B cell (primary cell): ENCODE results near the gene QRFP. TPM values are rescaled to one million over a fixed set of nuclear protein-coding genes. Genes with fewer than 3 reads are reported as not detected.

Source experiments
- ATAC-seq: fragments of 200-7000 bp; cut with Tn5 transposase; one replicate; pipeline ENCODE4 v1.10.0; 2021; ENCODE audit warnings: low read depth, mild to moderate bottlenecking, moderate number of reproducible peaks, moderate library complexity
- CTCF ChIA-PET: fragments of 350-600 bp; sonication (Branson Sonifier 250); formaldehyde crosslinking; loops from one replicate; lab custom pipeline; 2021; ENCODE audit warnings: antibody characterized with exemption, inconsistent platforms; lab: Charles Lee
- POLR2A ChIA-PET: fragments of 350-600 bp; sonication (Branson Sonifier 250); formaldehyde crosslinking; loops from one replicate; lab custom pipeline; 2021; ENCODE audit warnings: antibody characterized with exemption; lab: Charles Lee
- DNase-seq: peaks from one replicate; pipeline ENCODE4 v3.0.0; 2013
- H2AFZ ChIP-seq: 2 replicates; pipeline ENCODE4 v1.6.1; 2012; ENCODE audit warnings: mild to moderate bottlenecking, low read depth, low read length; ENCODE audit not compliant: insufficient read depth, poor library complexity, severe bottlenecking
- H3K27ac ChIP-seq, 2 donors: 1 replicate in 1 of 2; 2 replicates in 1 of 2; pipeline ENCODE4 v1.5.1; 2012 to 2013; ENCODE audit warnings: low read length in 2 of 2, mild to moderate bottlenecking in 2 of 2, moderate library complexity in 1 of 2
- H3K27me3 ChIP-seq, 4 experiments: fragments of 200-600 bp in 1 of 4; sonication (generic) in 1 of 4; replicated peaks in 1 of 4; 1 replicate in 2 of 4; 2 replicates in 2 of 4; pipeline versions ENCODE4 v1.6.1 to v1.7.0; 2013 to 2016; ENCODE audit warnings: low read length in 3 of 4, mild to moderate bottlenecking in 2 of 4, mixed read lengths in 1 of 4, moderate library complexity in 1 of 4; ENCODE audit not compliant: insufficient read depth in 4 of 4, control insufficient read depth in 3 of 4; ENCODE audit errors: control extremely low read depth in 1 of 4
- H3K36me3 ChIP-seq, 2 experiments: replicated peaks in 1 of 2; 1 replicate in 1 of 2; 2 replicates in 1 of 2; pipeline versions ENCODE4 v1.6.1 to v1.7.1; 2013; ENCODE audit warnings: low read length in 1 of 2; ENCODE audit not compliant: insufficient read depth in 2 of 2, control insufficient read depth in 1 of 2; ENCODE audit errors: control extremely low read depth in 1 of 2, extremely low read depth in 1 of 2
- H3K4me1 ChIP-seq, 2 donors: fragments of 200-600 bp in 1 of 2; sonication (generic) in 1 of 2; 1 replicate in 1 of 2; 2 replicates in 1 of 2; pipeline versions ENCODE4 v1.5.1 to v1.6.1; 2013 to 2017; ENCODE audit warnings: low read length in 2 of 2; ENCODE audit not compliant: control insufficient read depth in 2 of 2, insufficient read depth in 2 of 2
- H3K4me2 ChIP-seq: replicated peaks from 2 replicates; pipeline ENCODE3; 2012; ENCODE audit warnings: mild to moderate bottlenecking, low read depth, low read length; ENCODE audit not compliant: poor library complexity, severe bottlenecking
- H3K4me3 ChIP-seq, 5 experiments: fragments of 200-600 bp in 1 of 5; sonication (generic) in 1 of 5; 1 replicate in 3 of 5; 2 replicates in 2 of 5; pipeline versions ENCODE4 v1.5.1 to v1.7.0; 2011 to 2016; ENCODE audit warnings: low read length in 4 of 5, mild to moderate bottlenecking in 4 of 5, low read depth in 2 of 5, control low read depth in 1 of 5, moderate library complexity in 1 of 5; ENCODE audit not compliant: insufficient read depth in 1 of 5; ENCODE audit errors: control extremely low read depth in 1 of 5, extremely low read depth in 1 of 5
- H3K79me2 ChIP-seq: fragments of 200-600 bp; sonication (generic); one replicate; pipeline ENCODE4 v1.6.0; 2016; ENCODE audit warnings: low read length; ENCODE audit not compliant: control insufficient read depth, insufficient read depth
- H3K9ac ChIP-seq: fragments of 200-600 bp; sonication (generic); 2 replicates; pipeline ENCODE4 v1.6.1; 2017; ENCODE audit warnings: mild to moderate bottlenecking, low read length, moderate library complexity
- H3K9me3 ChIP-seq, 3 donors: one replicate each; pipeline versions ENCODE4 v1.6.1 to v1.7.1; 2013; ENCODE audit warnings: low read length in 2 of 3; ENCODE audit not compliant: control insufficient read depth in 2 of 3, insufficient read depth in 1 of 3; ENCODE audit errors: control extremely low read depth in 1 of 3
- H4K20me1 ChIP-seq: 2 replicates; pipeline ENCODE4 v1.6.0; 2012; ENCODE audit warnings: mild to moderate bottlenecking, low read length; ENCODE audit not compliant: insufficient read depth, control insufficient read depth, poor library complexity, severe bottlenecking
- H3K27ac Mint-ChIP-seq: one replicate; pipeline ENCODE4 v1.8.0; 2021; ENCODE audit warnings: mixed read lengths
- H3K27me3 Mint-ChIP-seq: one replicate; pipeline ENCODE4 v1.8.0; 2021; ENCODE audit warnings: mixed read lengths
- H3K4me1 Mint-ChIP-seq: one replicate; pipeline ENCODE4 v1.8.0; 2021; ENCODE audit warnings: mixed read lengths
- H3K4me3 Mint-ChIP-seq: one replicate; pipeline ENCODE4 v1.8.0; 2021; ENCODE audit warnings: mixed read lengths
- H3K9me3 Mint-ChIP-seq: one replicate; pipeline ENCODE4 v1.8.0; 2022; ENCODE audit warnings: mixed read lengths; ENCODE audit not compliant: insufficient read depth
- CTCF ChIP-seq: fragments of 200-600 bp; IDR thresholded peaks from one replicate; pipeline ENCODE4 v1.8.0; 2022; ENCODE audit warnings: antibody characterized with exemption, mild to moderate bottlenecking
- EZH2 ChIP-seq: IDR thresholded peaks from 2 replicates; pipeline ENCODE4 v1.6.1; 2012; ENCODE audit warnings: borderline replicate concordance, low read depth, mild to moderate bottlenecking, moderate library complexity, low read length; ENCODE audit not compliant: insufficient read depth, poor library complexity, severe bottlenecking
- WGBS: methylation state at CpG from one replicate; pipeline ENCODE4 v1.1.5; 2013; ENCODE audit warnings: missing lambda C conversion rate; ENCODE audit not compliant: insufficient coverage; 5-methylcytosine and 5-hydroxymethylcytosine counted together
- intact Hi-C: fragments of 100-400 bp; cut with micrococcal nuclease; formaldehyde crosslinking; loops from one replicate; pipeline ENCODE4 v1.10.0; 2022
- polyA plus RNA-seq: library from polyadenylated mRNA; depleted of rRNA; stranded (reverse); fragments of >200 nt; gene quantifications from 2 replicates; pipeline ENCODE4 v1.2.3, GENCODE V29; 2012
- total RNA-seq, 2 donors: library from RNA; stranded (reverse); fragments of 120-200 nt in 1 of 2; gene quantifications; 1 replicate in 1 of 2; 2 replicates in 1 of 2; pipeline versions ENCODE4 v1.2.3 to v1.2.4, GENCODE V29; 2013 to 2022

The QRFP gene
- total and polyA plus RNA-seq, 2 donors (not counting 1 experiment from before 2014, with no cell fraction given): 0.07 TPM; not detected in 1

- intact Hi-C loops: no loop called here
- H3K4me2 ChIP-seq: no peak overlapping the region
These were observed 49.9 kb downstream of the QRFP start for GRCh38 chr9:130846487-130847305.

More at GRCh38 chr9:130846487-130847305, 49.9 kb downstream of the QRFP start:
- ChIA-PET CTCF (interaction anchor here (0.8 to 2.4 kb wide), 2 partner anchors 18 to 23 kb away, joined by 4 to 8 read pairs; no protein-coding TSS in a partner anchor), POLR2A (no interaction called here)
- no peak for DNase-seq
- no peak overlapping the region for H3K27ac Mint-ChIP-seq
- H3K9ac ChIP-seq: no peak overlapping the region
- H3K79me2 ChIP-seq: peaks cover 30% of the 10 kb centered on the region
- no peak overlapping the region for H3K27ac ChIP-seq
- WGBS: 95% methylated on average over 4 of the region's 12 CpGs
- no peak overlapping the region for H3K4me3 ChIP-seq
- no peak for TF ChIP-seq EZH2
- no peak for TF ChIP-seq CTCF
- H3K9me3 Mint-ChIP-seq: no peaks in the 10 kb centered on the region
- H4K20me1 ChIP-seq: peaks cover 18% of the 10 kb centered on the region
- H3K27me3 Mint-ChIP-seq: no peaks in the 10 kb centered on the region
- ATAC-seq: no peak
- H3K4me3 Mint-ChIP-seq: no peak overlapping the region
- H2AFZ ChIP-seq: no peak overlapping the region
- H3K27me3 ChIP-seq: no peaks in the 10 kb centered on the region
- no peaks in the 10 kb centered on the region for H3K4me1 ChIP-seq
- peaks cover 12% of the 10 kb centered on the region for H3K4me1 Mint-ChIP-seq
- H3K36me3 ChIP-seq: peaks cover 0 to 1% of the 10 kb centered on the region in 2 experiments
- H3K9me3 ChIP-seq: no peaks in the 10 kb centered on the region
